ENCODE data around the gene GPC6.

GPC6 gene

GRCh38 chr13:93814658-93815057 is 588.1 kb downstream of the GPC6 start:
- H3K23ac ChIP-seq (ENCODE audit: low read depth, low read length, poor library complexity), result no peak overlapping the region
- no peaks in the 10 kb centered on the region for H3K27me3 ChIP-seq (ENCODE audit: control insufficient read depth in 3 of 3, insufficient read depth in 3 of 3, low read depth in 1 of 3, low read length in 3 of 3)
- H3K4me2 ChIP-seq (ENCODE audit: insufficient read depth, low read length, poor library complexity, severe bottlenecking), result no peak overlapping the region
- no peak overlapping the region for H2BK5ac ChIP-seq (ENCODE audit: low read length)
- no peak overlapping the region for H3K4ac ChIP-seq (ENCODE audit: low read length)
- H3K9me3 ChIP-seq (replicated peaks in 1 of 2; ENCODE audit: control insufficient read depth in 2 of 2, insufficient read depth in 1 of 2, low read depth in 1 of 2, low read length in 2 of 2), result no peaks in the 10 kb centered on the region
- no peaks in the 10 kb centered on the region for H3K36me3 ChIP-seq (replicated peaks in 1 of 2; ENCODE audit: control insufficient read depth in 2 of 2, insufficient read depth in 2 of 2, low read length in 2 of 2)
- H2AK5ac ChIP-seq (ENCODE audit: low read depth, low read length), result no peak overlapping the region
- no peak overlapping the region for H3K4me3 ChIP-seq (ENCODE audit: low read length in 2 of 2)
- H3K27ac ChIP-seq (replicated peaks; ENCODE audit: low read length), result no peak overlapping the region
- no peak overlapping the region for H4K91ac ChIP-seq (ENCODE audit: low read depth, low read length, poor library complexity)
- no peak overlapping the region for H4K8ac ChIP-seq (ENCODE audit: low read depth, low read length)
- WGBS, 2 donors (ENCODE audit: extremely low coverage in 2 of 2, insufficient read length in 2 of 2, insufficient replicate concordance in 1 of 2), result no CpG with 5 or more reads among the region's 3 CpGs
- no peak for DNase-seq (ENCODE audit: low spot score)
- no peak overlapping the region for H3K9ac ChIP-seq (ENCODE audit: low read depth, low read length, poor library complexity)
- H3K4me1 ChIP-seq (ENCODE audit: control insufficient read depth in 2 of 2, insufficient read depth in 1 of 2, low read depth in 1 of 2, low read length in 2 of 2), result peaks cover 12 to 17% of the 10 kb centered on the region in 2 donors
- no peak overlapping the region for H2AFZ ChIP-seq (ENCODE audit: low read length)
- no peaks in the 10 kb centered on the region for H3K79me1 ChIP-seq (ENCODE audit: low read depth, low read length)
- no peak overlapping the region for H2BK120ac ChIP-seq (ENCODE audit: low read depth, low read length)
- no peak overlapping the region for H2BK15ac ChIP-seq (ENCODE audit: low read length)
- no peak overlapping the region for H3K14ac ChIP-seq (ENCODE audit: low read length)
- no peak overlapping the region for H3K18ac ChIP-seq (ENCODE audit: low read length)
- H2BK12ac ChIP-seq (ENCODE audit: low read length), result no peak overlapping the region

GRCh38 chr13:93818345-93818744 is 591.7 kb downstream of the GPC6 start:
- no peak overlapping the region for H3K4ac ChIP-seq (ENCODE audit: low read length)
- H3K4me2 ChIP-seq (ENCODE audit: insufficient read depth, low read length, poor library complexity, severe bottlenecking), result no peak overlapping the region
- H2BK15ac ChIP-seq (ENCODE audit: low read length), result no peak overlapping the region
- H2AFZ ChIP-seq (ENCODE audit: low read length), result no peak overlapping the region
- H2BK5ac ChIP-seq (ENCODE audit: low read length), result no peak overlapping the region
- H2BK12ac ChIP-seq (ENCODE audit: low read length), result no peak overlapping the region
- H4K91ac ChIP-seq (ENCODE audit: low read depth, low read length, poor library complexity), result no peak overlapping the region
- H3K9ac ChIP-seq (ENCODE audit: low read depth, low read length, poor library complexity), result no peak overlapping the region
- no CpG with 5 or more reads among the region's 3 CpGs for WGBS, 2 donors (ENCODE audit: extremely low coverage in 2 of 2, insufficient read length in 2 of 2, insufficient replicate concordance in 1 of 2)
- no peak overlapping the region for H3K4me3 ChIP-seq (ENCODE audit: low read length in 2 of 2)
- H3K9me3 ChIP-seq (replicated peaks in 1 of 2; ENCODE audit: control insufficient read depth in 2 of 2, insufficient read depth in 1 of 2, low read depth in 1 of 2, low read length in 2 of 2), result no peaks in the 10 kb centered on the region
- no peak overlapping the region for H3K23ac ChIP-seq (ENCODE audit: low read depth, low read length, poor library complexity)
- H2BK120ac ChIP-seq (ENCODE audit: low read depth, low read length), result no peak overlapping the region
- H2AK5ac ChIP-seq (ENCODE audit: low read depth, low read length), result no peak overlapping the region
- no peak overlapping the region for H3K18ac ChIP-seq (ENCODE audit: low read length)
- H3K36me3 ChIP-seq (replicated peaks in 1 of 2; ENCODE audit: control insufficient read depth in 2 of 2, insufficient read depth in 2 of 2, low read length in 2 of 2), result no peaks in the 10 kb centered on the region
- H3K27me3 ChIP-seq (ENCODE audit: control insufficient read depth in 3 of 3, insufficient read depth in 3 of 3, low read depth in 1 of 3, low read length in 3 of 3), result no peaks in the 10 kb centered on the region
- H4K8ac ChIP-seq (ENCODE audit: low read depth, low read length), result no peak overlapping the region
- no peak overlapping the region for H3K14ac ChIP-seq (ENCODE audit: low read length)
- peaks cover 0 to 2% of the 10 kb centered on the region in 2 donors for H3K4me1 ChIP-seq (ENCODE audit: control insufficient read depth in 2 of 2, insufficient read depth in 1 of 2, low read depth in 1 of 2, low read length in 2 of 2)
- no peak for DNase-seq (ENCODE audit: low spot score)
- H3K79me1 ChIP-seq (ENCODE audit: low read depth, low read length), result no peaks in the 10 kb centered on the region
- H3K27ac ChIP-seq (replicated peaks; ENCODE audit: low read length), result no peak overlapping the region

DNA sequence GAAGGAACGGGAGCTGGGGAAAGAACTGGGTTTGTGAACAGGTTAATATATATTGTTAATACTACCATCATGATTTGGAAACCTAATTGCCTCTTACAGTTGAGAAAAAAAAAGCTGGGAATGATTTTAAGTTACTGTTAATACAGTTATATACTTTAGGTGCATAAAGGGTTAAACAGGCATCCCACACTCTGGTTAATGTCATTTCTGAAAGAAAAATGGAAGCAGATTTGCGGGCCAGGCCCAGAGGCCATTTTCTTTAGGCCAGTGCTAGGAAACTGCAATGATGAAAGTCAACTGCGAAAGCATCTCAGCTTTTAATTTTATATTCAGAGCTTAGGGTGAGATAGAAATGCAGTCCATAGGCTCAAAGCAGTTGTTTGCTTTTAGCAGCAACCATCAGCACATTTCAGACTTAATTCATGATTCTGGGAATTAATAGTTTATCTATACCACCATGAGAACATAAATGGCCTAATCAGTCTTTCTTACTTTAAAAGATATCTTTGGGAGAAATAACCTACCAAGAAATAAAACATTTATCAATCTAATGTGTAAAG is 592.8 kb downstream of the GPC6 start:
- H2AK5ac ChIP-seq (ENCODE audit: low read depth, low read length), result no peak overlapping the region
- H4K91ac ChIP-seq (ENCODE audit: low read depth, low read length, poor library complexity), result no peak overlapping the region
- H3K23ac ChIP-seq (ENCODE audit: low read depth, low read length, poor library complexity), result no peak overlapping the region
- no peak overlapping the region for H2BK5ac ChIP-seq (ENCODE audit: low read length)
- H3K4me1 ChIP-seq (ENCODE audit: control insufficient read depth in 2 of 2, insufficient read depth in 1 of 2, low read depth in 1 of 2, low read length in 2 of 2), result peaks cover 0 to 2% of the 10 kb centered on the region in 2 donors
- H3K27ac ChIP-seq (replicated peaks; ENCODE audit: low read length), result no peak overlapping the region
- H3K9me3 ChIP-seq (replicated peaks in 1 of 2; ENCODE audit: control insufficient read depth in 2 of 2, insufficient read depth in 1 of 2, low read depth in 1 of 2, low read length in 2 of 2), result no peaks in the 10 kb centered on the region
- no peak overlapping the region for H3K14ac ChIP-seq (ENCODE audit: low read length)
- no CpG with 5 or more reads among the region's 3 CpGs for WGBS, 2 donors (ENCODE audit: extremely low coverage in 2 of 2, insufficient read length in 2 of 2, insufficient replicate concordance in 1 of 2)
- H3K36me3 ChIP-seq (replicated peaks in 1 of 2; ENCODE audit: control insufficient read depth in 2 of 2, insufficient read depth in 2 of 2, low read length in 2 of 2), result no peaks in the 10 kb centered on the region
- no peaks in the 10 kb centered on the region for H3K79me1 ChIP-seq (ENCODE audit: low read depth, low read length)
- no peak overlapping the region for H2BK120ac ChIP-seq (ENCODE audit: low read depth, low read length)
- no peak for DNase-seq (ENCODE audit: low spot score)
- H3K18ac ChIP-seq (ENCODE audit: low read length), result no peak overlapping the region
- no peak overlapping the region for H3K4ac ChIP-seq (ENCODE audit: low read length)
- H3K4me2 ChIP-seq (ENCODE audit: insufficient read depth, low read length, poor library complexity, severe bottlenecking), result no peak overlapping the region
- no peak overlapping the region for H2BK12ac ChIP-seq (ENCODE audit: low read length)
- H4K8ac ChIP-seq (ENCODE audit: low read depth, low read length), result no peak overlapping the region
- H3K9ac ChIP-seq (ENCODE audit: low read depth, low read length, poor library complexity), result no peak overlapping the region
- no peaks in the 10 kb centered on the region for H3K27me3 ChIP-seq (ENCODE audit: control insufficient read depth in 3 of 3, insufficient read depth in 3 of 3, low read depth in 1 of 3, low read length in 3 of 3)
- H3K4me3 ChIP-seq (ENCODE audit: low read length in 2 of 2), result no peak overlapping the region
- H2AFZ ChIP-seq (ENCODE audit: low read length), result no peak overlapping the region
- no peak overlapping the region for H2BK15ac ChIP-seq (ENCODE audit: low read length)

DNA sequence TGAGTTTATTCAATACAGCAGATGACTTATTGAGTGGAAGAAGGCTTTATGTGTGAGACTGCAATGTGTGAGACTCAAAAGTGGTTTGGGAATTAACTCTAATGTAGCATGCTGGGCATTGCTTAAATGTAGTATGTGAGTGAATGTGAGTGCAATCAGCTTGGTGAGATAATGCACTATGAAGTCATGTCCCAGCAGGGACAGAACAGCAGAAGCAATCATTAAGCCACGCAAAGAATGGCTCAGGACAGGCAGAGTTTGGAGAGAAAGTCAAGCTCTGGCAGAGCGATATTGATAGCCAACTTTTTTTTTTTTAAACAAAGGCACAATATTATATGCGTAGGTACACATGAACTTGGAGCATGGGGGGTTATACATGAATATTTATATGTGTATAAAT is 597.7 kb downstream of the GPC6 start:
- DNase-seq (ENCODE audit: low spot score), result no peak
- Histone ChIP-seq H2BK15ac (ENCODE audit: low read length) (no peak overlapping the region), H4K91ac (ENCODE audit: low read depth, low read length, poor library complexity) (no peak overlapping the region), H3K27me3 (ENCODE audit: control insufficient read depth in 3 of 3, insufficient read depth in 3 of 3, low read depth in 1 of 3, low read length in 3 of 3) (no peaks in the 10 kb centered on the region), H3K4ac (ENCODE audit: low read length) (no peak overlapping the region), H3K18ac (ENCODE audit: low read length) (no peak overlapping the region), H3K9ac (ENCODE audit: low read depth, low read length, poor library complexity) (no peak overlapping the region), H3K27ac (replicated peaks; ENCODE audit: low read length) (no peak overlapping the region), H2BK120ac (ENCODE audit: low read depth, low read length) (no peak overlapping the region), H3K14ac (ENCODE audit: low read length) (no peak overlapping the region), H3K4me1 (ENCODE audit: control insufficient read depth in 2 of 2, insufficient read depth in 1 of 2, low read depth in 1 of 2, low read length in 2 of 2) (no peaks in the 10 kb centered on the region), H3K4me2 (ENCODE audit: insufficient read depth, low read length, poor library complexity, severe bottlenecking) (no peak overlapping the region), H3K9me3 (replicated peaks in 1 of 2; ENCODE audit: control insufficient read depth in 2 of 2, insufficient read depth in 1 of 2, low read depth in 1 of 2, low read length in 2 of 2) (no peaks in the 10 kb centered on the region), H3K79me1 (ENCODE audit: low read depth, low read length) (no peaks in the 10 kb centered on the region), H2BK5ac (ENCODE audit: low read length) (no peak overlapping the region), H2BK12ac (ENCODE audit: low read length) (no peak overlapping the region), H3K23ac (ENCODE audit: low read depth, low read length, poor library complexity) (no peak overlapping the region), H2AFZ (ENCODE audit: low read length) (no peak overlapping the region), H3K4me3 (ENCODE audit: low read length in 2 of 2) (no peak overlapping the region), H3K36me3 (replicated peaks in 1 of 2; ENCODE audit: control insufficient read depth in 2 of 2, insufficient read depth in 2 of 2, low read length in 2 of 2) (no peaks in the 10 kb centered on the region), H4K8ac (ENCODE audit: low read depth, low read length) (no peak overlapping the region), H2AK5ac (ENCODE audit: low read depth, low read length) (no peak overlapping the region)
- WGBS, 2 donors (ENCODE audit: extremely low coverage in 2 of 2, insufficient read length in 2 of 2, insufficient replicate concordance in 1 of 2), result no CpG with 5 or more reads among the region's 3 CpGs

All from neuronal stem cell (in vitro differentiated cells).